ENCODE data around the gene ANKRD13B. TPM values are rescaled to one million over a fixed set of nuclear protein-coding genes. Genes with fewer than 3 reads are reported as not detected.

The ANKRD13B gene
- total and polyA plus RNA-seq, 2 of the 13 experiments (the other 11 are each of a cell fraction or from before 2014, with no cell fraction given) = 1.7 to 1.8 TPM

DNA sequence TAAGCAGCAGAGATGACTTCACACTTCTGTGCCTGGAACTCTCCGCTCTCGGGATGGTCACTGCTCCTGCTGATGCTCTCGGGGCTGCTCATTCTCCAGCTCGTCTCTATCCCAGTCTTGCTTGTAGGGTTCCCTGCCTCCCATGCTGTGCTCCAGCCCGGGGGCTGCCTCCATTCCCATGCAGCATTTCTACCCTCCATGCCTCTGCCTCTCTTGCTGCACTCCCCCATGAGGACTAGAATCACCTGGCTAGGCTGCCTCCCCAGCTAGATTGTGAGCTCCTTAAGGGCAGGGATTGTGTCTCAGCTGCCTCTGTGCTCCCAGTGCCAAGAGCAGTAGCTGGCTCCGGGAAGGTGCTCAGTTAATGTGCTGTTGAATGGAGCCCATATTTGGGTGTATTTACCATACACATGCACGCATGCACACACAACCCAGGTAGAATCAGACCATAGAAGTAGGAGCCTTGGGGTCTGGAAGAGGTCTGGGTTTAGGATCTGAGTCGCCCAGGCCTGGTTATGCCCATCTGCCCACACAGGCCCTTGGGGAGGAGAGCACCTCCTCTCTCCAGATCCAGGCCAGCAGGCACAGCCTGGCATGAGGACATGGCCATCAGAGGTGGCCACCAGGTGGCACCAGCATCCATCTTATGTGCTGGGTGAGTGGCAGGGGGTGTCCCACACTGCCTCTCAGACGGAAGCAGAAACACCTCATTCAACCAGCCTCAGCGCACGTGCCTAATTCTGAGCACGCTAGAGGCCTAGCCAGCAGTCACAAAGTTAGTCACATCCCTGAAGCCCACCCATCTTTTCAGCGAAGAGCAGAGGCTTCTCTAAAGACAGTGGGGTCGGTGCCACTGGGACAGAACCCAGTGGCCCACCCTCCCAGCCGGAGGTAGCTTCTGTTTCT is 12.8 kb upstream of the ANKRD13B start:
- Histone ChIP-seq H4K20me1 (ENCODE audit: insufficient read depth, low read length) (no peaks in the 10 kb centered on the region; the same call in 1 of the 2 replicates), H3K9ac (ENCODE audit: insufficient read depth, low read depth, low read length) (no peak overlapping the region), H3K4me3 (replicated peaks in 1 of 3; ENCODE audit: insufficient read depth in 1 of 3, low read depth in 2 of 3, low read length in 3 of 3) (no peak overlapping the region), H3K9me3 (ENCODE audit: low read length) (no peaks in the 10 kb centered on the region), H3K27me3 (ENCODE audit: control insufficient read depth in 1 of 2, insufficient read depth in 2 of 2, low read length in 2 of 2) (no peaks in the 10 kb centered on the region), H3K4me1 (ENCODE audit: insufficient read depth, low read length) (peaks cover 20% of the 10 kb centered on the region), H2AFZ (ENCODE audit: low read length) (no peak overlapping the region), H3K36me3 (replicated peaks in 1 of 2; ENCODE audit: control insufficient read depth in 1 of 2, insufficient read depth in 2 of 2, low read length in 2 of 2) (peaks cover 6 to 20% of the 10 kb centered on the region in 2 experiments; a peak in 4 of 5 replicates), H3K79me2 (ENCODE audit: insufficient read depth, low read length) (no peaks in the 10 kb centered on the region), H3K27ac (ENCODE audit: extremely low read length, insufficient read depth, low read length) (no peak overlapping the region), H3K4me2 (ENCODE audit: low read depth, low read length) (no peak overlapping the region)
- no TSS peak for BruUV-seq (replicated peaks)
- ATAC-seq = peak; percentile 86
- intact Hi-C loops (cut with micrococcal nuclease; ENCODE audit: unreplicated experiment) = loop anchor here (1.0 kb wide), 1 partner anchor 11 kb away; no protein-coding TSS in a partner anchor
- 89% methylated on average over 10 of the region's 15 CpGs for WGBS (ENCODE audit: low lambda C conversion rate)
- ChIA-PET CTCF (ENCODE audit: low intra/inter-chr PET ratio, low total read pairs) (interaction anchor here (0.7 to 3.1 kb wide), 7 partner anchors 12 to 199 kb away, joined by 3 to 39 read pairs (median 3); partner anchors contain the start of genes ABHD15, ANKRD13B and TP53I13), POLR2A (no interaction called here)
- DNase-seq (ENCODE audit: low spot score) = peak; percentile 64
- FAIRE-seq = peak; percentile 89
- in situ Hi-C loops (cut with HindIII; ENCODE audit: extremely low pct_ligation_motif_present, low pct_unique_long_range_greater_than_20kb) = loop anchor here (5.0 kb wide), 1 partner anchor 37 kb away; no protein-coding TSS in a partner anchor
- TF ChIP-seq HDAC2 (CRISPR knock-in tag; IDR thresholded peaks at IDR 0.05) = peak; percentile 49; the same call in 1 of the 2 replicates
- TF ChIP-seq TAF15 (IDR thresholded peaks at IDR 0.05; ENCODE audit: low read depth, low read length, poor library complexity, severe bottlenecking) = no peak
- peak; percentile 53; the same call in 1 of the 2 replicates for TF ChIP-seq GATAD2A (CRISPR knock-in tag; IDR thresholded peaks at IDR 0.05)
- TF ChIP-seq IRX3 (CRISPR knock-in tag; IDR thresholded peaks at IDR 0.05; ENCODE audit: borderline replicate concordance, low read depth) = no peak
- TF ChIP-seq SAFB2 (CRISPR knock-in tag; IDR thresholded peaks at IDR 0.05; ENCODE audit: borderline replicate concordance, low read depth) = 0 out of 2 replicates have a peak, but pooled peaks have one; percentile 21
- peak; percentile 39 for TF ChIP-seq SALL1 (CRISPR knock-in tag; IDR thresholded peaks at IDR 0.05)
- TF ChIP-seq SP5 (CRISPR knock-in tag; IDR thresholded peaks at IDR 0.05; ENCODE audit: borderline replicate concordance, low read depth) = no peak
- TF ChIP-seq, protein P1, sequence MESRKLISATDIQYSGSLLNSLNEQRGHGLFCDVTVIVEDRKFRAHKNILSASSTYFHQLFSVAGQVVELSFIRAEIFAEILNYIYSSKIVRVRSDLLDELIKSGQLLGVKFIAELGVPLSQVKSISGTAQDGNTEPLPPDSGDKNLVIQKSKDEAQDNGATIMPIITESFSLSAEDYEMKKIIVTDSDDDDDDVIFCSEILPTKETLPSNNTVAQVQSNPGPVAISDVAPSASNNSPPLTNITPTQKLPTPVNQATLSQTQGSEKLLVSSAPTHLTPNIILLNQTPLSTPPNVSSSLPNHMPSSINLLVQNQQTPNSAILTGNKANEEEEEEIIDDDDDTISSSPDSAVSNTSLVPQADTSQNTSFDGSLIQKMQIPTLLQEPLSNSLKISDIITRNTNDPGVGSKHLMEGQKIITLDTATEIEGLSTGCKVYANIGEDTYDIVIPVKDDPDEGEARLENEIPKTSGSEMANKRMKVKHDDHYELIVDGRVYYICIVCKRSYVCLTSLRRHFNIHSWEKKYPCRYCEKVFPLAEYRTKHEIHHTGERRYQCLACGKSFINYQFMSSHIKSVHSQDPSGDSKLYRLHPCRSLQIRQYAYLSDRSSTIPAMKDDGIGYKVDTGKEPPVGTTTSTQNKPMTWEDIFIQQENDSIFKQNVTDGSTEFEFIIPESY (CRISPR knock-in tag; IDR thresholded peaks at IDR 0.05) = peak; percentile 33; the same call in 1 of the 2 replicates
- TF ChIP-seq MATR3 (CRISPR knock-in tag; IDR thresholded peaks at IDR 0.05) = no peak
- no peak for TF ChIP-seq ZNF547 (CRISPR knock-in tag; IDR thresholded peaks at IDR 0.05)
- no peak for TF ChIP-seq ZSCAN30 (CRISPR knock-in tag; IDR thresholded peaks at IDR 0.05)
- TF ChIP-seq PCBP2 (optimal IDR thresholded peaks at IDR 0.05; ENCODE audit: low read depth, low read length, poor library complexity, severe bottlenecking) = no peak
- TF ChIP-seq, protein P2, sequence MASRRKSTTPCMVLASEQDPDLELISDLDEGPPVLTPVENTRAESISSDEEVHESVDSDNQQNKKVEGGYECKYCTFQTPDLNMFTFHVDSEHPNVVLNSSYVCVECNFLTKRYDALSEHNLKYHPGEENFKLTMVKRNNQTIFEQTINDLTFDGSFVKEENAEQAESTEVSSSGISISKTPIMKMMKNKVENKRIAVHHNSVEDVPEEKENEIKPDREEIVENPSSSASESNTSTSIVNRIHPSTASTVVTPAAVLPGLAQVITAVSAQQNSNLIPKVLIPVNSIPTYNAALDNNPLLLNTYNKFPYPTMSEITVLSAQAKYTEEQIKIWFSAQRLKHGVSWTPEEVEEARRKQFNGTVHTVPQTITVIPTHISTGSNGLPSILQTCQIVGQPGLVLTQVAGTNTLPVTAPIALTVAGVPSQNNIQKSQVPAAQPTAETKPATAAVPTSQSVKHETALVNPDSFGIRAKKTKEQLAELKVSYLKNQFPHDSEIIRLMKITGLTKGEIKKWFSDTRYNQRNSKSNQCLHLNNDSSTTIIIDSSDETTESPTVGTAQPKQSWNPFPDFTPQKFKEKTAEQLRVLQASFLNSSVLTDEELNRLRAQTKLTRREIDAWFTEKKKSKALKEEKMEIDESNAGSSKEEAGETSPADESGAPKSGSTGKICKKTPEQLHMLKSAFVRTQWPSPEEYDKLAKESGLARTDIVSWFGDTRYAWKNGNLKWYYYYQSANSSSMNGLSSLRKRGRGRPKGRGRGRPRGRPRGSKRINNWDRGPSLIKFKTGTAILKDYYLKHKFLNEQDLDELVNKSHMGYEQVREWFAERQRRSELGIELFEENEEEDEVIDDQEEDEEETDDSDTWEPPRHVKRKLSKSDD (CRISPR knock-in tag; IDR thresholded peaks at IDR 0.05; ENCODE audit: low read depth) = no peak
- TF ChIP-seq ZNF367 (CRISPR knock-in tag; IDR thresholded peaks at IDR 0.05; ENCODE audit: borderline replicate concordance) = no peak
- TF ChIP-seq ARID2 (CRISPR knock-in tag; IDR thresholded peaks at IDR 0.05; ENCODE audit: borderline replicate concordance) = no peak
- TF ChIP-seq, protein P3, sequence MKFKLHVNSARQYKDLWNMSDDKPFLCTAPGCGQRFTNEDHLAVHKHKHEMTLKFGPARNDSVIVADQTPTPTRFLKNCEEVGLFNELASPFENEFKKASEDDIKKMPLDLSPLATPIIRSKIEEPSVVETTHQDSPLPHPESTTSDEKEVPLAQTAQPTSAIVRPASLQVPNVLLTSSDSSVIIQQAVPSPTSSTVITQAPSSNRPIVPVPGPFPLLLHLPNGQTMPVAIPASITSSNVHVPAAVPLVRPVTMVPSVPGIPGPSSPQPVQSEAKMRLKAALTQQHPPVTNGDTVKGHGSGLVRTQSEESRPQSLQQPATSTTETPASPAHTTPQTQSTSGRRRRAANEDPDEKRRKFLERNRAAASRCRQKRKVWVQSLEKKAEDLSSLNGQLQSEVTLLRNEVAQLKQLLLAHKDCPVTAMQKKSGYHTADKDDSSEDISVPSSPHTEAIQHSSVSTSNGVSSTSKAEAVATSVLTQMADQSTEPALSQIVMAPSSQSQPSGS (CRISPR knock-in tag; IDR thresholded peaks at IDR 0.05) = no peak; the same call in 1 of the 2 replicates
- no peak for TF ChIP-seq HNRNPH1 (optimal IDR thresholded peaks at IDR 0.05; ENCODE audit: low read depth, low read length)
- no peak for TF ChIP-seq SSRP1 (CRISPR knock-in tag; IDR thresholded peaks at IDR 0.05)

Data from HepG2 (cell line).